GM18526 (cell line): ENCODE measurements around the gene USP20.
A peak's percentile ranks its signal among the peaks of the same experiment; 100 is the strongest.

Source experiments
- POLR2A ChIP-seq: IDR thresholded peaks from 3 replicates; pipeline ENCODE4 v1.6.1; 2011; ENCODE audit not compliant: insufficient read length; ENCODE audit errors: extremely low read depth

The USP20 gene

DNA sequence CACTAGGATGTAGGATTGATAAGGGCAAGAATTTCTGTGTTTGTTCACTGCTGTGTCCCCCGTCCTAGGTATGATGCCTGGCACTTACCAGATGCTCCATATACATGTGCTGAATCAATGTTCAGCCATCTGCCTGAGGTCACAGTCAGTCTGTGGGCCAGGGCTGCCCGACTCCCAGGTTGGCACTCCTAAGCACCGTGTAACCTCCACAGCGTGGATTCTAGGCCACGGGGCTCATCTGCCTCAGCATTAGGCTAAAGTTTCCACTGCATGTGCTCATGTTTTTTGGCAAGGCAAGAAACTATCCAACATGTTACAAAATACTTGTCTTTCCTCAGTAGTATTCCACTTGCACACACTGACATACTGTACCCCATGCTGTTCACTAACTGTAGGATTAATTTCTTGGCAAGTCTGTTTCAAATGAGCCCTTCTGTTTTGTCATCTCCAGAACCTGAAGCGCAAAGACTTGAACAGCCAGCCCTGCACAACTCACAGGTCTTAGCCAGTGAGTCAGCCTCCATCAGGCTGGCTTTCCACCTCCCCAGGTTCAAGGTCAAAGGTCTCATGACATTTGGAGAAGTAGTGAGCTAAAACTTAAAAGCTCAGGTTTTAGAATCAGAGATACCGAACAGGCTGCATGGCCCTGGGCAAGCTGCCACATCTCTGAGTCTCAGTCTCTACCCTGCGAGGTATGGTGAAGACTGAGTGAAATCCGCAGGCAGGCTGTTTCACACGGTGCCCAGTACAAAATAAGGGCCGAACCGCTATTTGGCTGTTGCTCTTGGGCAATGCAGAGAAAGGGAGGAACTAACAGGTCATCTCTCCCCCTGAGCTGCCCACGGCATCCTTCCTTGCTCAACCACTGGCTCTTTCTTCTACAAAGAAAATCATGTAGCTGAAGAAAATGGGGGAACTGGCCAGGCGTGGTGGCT, 18.5 kb upstream of the USP20 start:
- TF ChIP-seq POLR2A = no peak

GRCh38 chr9:129822898-129823541, 12.2 kb upstream of the USP20 start:
- no peak for TF ChIP-seq POLR2A

DNA sequence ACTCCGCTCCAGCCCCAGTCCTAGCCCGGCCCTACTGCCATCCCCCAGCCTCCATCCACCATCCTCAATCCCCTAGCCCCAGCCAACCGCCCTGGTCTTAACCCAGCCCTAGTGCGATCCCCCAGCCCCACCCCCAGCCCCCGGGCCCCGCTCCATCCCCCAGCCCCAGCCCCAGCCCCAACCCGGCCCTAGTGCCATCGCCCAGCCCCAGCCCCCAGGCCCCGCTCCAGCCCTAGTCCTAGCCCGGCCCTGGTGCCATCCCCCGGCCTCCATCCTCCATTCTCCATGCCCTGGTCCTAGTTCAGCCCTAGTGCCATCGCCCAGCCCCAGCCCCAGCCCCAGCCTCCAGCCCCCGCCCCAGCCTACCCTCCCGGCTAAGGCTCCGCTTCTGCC, 11.7 kb upstream of the USP20 start:
- TF ChIP-seq POLR2A = no peak

DNA sequence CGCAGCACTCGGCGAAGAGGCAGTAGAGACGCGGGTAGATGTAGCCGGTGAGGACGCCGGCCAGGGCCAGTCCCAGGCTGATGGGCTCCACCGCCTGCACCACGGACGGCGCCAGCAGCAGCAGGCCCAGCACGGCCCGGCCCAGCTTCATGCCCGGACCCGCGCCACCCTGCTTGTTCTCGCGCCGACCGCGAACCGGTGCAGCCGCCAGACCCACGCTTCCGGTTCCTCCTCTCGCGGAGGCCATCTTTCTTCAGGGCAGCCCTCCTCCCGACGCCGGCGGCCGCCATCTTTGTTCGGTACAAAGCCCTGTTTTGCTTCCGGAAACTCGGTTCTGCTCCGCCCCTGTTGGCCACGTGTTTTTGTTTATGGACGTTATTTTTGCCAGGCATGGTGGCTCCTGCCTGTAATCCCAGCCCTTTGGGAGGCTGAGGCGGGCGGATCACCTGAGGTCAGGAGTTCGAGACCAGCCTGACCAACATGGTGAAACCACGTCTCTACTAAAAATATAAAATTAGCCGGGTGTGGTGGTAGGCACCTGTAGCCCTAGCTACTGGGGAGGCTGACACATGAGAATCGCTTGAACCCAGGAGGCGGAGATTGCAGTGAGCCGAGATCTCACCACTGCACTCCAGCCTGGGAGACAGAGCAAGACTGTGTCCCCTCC, 11.2 kb upstream of the USP20 start, which contains the start of gene TOR1A:
Gene TOR1A, minus strand, starts transcription at position 202 of the 667 bp plus-strand sequence. Its CDS starts 51 bp downstream, at position 151.
- peak; percentile 82 for TF ChIP-seq POLR2A

DNA sequence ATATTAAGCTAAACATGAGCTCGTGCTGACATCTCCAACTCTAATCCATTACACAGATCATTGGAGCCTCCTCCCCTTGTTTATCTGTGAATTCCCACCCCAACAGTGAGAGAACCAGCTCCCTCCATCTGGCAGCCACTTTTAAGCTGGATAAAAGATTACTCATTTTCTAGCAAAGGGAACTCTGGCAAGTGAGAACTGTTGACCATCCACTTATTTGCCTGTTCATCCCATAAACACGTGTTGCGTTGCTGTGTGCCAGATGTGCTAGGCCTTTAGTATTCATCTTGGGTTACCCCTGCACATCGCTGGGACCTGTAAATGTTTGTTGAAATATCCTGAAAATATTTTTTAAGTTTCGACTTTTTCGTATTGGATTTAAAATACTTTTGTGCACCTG, 8.9 kb upstream of the USP20 start:
- TF ChIP-seq POLR2A = no peak

DNA sequence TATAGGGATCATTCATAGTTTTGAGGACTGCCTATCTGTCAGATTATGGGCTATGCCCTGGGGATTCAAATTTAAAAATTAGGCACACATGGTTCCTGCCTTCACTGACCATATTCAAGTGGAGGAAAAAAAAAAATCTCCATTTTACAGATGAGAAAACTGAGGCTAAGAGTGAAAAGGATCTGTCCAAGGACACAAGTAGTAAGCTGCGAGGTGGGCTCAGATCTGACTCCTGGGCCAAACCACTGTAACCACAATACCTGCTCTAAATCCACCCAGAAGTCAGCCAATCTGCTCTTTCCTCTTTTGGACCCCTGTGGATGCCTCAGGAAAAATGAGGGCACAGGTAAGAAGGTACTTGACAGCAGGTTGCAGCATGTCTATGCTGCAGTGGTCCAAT, 8.5 kb upstream of the USP20 start:
- no peak for TF ChIP-seq POLR2A

GRCh38 chr9:129828051-129828450, 7.2 kb upstream of the USP20 start:
- no peak for TF ChIP-seq POLR2A

- TF ChIP-seq POLR2A = no peak
These were observed 6.3 kb upstream of the USP20 start for GRCh38 chr9:129828969-129829368.

DNA sequence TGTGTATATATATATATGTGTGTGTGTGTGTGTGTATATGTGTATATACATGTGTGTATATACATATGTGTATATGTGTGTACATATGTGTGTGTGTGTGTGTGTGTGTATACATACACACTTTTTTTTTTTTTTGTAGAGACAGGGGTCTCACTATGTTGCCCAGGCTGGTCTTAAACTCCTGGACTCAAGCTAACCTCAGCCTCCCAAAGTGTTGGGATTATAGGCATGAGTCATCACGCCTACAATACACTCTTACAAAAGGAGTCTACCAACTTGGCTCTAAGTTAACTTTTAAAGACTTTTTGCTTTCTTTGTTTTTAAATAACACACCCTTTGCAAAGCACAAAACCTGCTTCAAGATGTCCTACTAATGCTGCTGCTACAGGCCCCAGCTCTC, 2.3 kb upstream of the USP20 start:
- TF ChIP-seq POLR2A = no peak

DNA sequence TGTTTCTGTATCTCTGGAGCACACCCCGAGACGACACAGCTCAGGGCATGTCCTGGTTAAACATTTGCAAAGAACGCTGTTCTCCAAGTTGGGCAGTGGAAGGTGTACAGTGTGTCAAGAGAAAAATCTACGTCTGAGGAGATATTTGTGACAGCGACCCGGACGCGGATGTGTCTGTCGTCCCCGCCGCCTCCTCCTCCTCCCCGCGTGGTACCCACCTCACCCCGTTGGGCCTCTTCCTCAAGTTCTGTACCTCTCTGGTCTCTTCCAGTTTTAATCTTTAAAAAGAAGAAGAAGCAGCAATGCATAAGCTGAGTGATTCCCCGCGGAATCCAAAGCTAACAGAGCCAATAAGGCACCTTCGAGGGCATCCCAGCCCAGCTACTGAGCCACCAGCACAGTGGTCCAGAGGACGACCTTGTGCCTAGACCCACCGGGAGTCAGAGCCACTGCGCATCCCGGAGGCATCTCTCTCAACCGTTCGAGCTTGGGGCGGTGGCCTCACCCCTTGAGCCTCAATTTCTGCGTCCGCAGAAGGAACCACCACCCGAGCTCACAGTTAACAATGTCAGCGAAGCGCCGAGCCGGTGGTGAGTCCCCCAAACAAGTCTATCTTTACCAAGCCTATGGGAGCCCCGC, 650 bp upstream of the USP20 start:
- TF ChIP-seq POLR2A = no peak

GRCh38 chr9:129835860-129836223, 584 bp downstream of the USP20 start:
- TF ChIP-seq POLR2A = no peak

- TF ChIP-seq POLR2A = no peak
These were observed 1.2 kb downstream of the USP20 start for GRCh38 chr9:129836311-129837007.

- no peak for TF ChIP-seq POLR2A
These were observed 3.5 kb downstream of the USP20 start for GRCh38 chr9:129838707-129839259.

DNA sequence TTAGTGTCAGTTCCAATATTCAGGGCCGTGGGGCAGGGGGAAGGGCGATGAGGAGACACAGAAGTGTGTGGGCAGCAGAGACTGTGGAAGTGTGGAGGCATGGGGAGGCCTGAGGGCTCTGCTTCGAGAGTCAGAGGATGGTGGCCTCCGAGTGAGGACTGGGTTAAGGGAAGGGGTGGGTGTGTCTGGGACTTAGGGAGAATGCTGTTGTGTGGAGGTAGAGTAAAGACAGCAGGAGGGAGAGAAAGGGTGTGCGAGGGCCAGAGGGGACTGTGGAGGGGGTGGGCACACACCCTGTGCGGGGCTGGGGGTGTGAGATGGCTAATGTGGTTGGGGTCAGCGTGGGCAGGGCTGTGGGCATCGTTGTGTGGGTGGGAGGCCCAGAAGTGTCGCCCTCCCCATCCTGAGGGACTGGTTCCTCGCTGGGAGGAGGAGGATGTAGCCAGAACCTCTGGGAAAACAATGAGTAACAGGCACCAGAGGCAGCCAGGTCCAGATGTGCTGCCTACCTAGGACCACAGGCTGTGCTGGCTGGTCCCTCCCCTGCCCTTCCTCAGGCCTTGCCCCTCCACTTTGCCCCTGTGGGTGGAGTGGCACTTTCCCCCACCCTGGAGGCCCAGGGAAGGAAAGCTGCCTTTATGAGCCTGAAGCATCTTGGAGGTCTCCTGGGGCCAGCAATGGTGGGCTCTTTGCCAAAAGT, 4.2 kb downstream of the USP20 start:
- no peak for TF ChIP-seq POLR2A
